IPS-NIHi11 (cell line): ENCODE data around the gene RPH3AL.
"Not testable (repeated sequence)": the region's sequence is repeated elsewhere in the genome, so short reads cannot be mapped to it uniquely, and the experiment has no call there.

ENCODE experiments used
- DNase-seq: peaks from one replicate; pipeline ENCODE4 v3.0.0; 2012; ENCODE audit warnings: mixed read lengths, low spot score

Gene RPH3AL

DNA sequence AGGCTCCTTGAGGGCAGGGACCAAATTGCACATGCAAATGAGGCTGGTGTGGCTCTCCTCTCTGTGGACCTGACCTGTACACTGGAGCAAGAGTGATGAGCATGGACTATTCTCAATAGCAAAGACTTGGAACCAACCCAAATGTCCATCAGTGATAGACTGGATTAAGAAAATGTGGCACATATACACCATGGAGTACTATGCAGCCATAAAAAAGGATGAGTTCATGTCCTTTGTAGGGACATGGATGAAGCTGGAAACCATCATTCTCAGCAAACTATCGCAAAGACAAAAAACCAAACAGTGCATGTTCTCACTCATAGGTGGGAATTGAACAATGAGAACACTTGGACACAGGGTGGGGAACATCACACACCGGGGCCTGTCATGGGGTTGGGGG, 128.0 kb downstream of the RPH3AL start:
- not testable (repeated sequence) for DNase-seq

DNA sequence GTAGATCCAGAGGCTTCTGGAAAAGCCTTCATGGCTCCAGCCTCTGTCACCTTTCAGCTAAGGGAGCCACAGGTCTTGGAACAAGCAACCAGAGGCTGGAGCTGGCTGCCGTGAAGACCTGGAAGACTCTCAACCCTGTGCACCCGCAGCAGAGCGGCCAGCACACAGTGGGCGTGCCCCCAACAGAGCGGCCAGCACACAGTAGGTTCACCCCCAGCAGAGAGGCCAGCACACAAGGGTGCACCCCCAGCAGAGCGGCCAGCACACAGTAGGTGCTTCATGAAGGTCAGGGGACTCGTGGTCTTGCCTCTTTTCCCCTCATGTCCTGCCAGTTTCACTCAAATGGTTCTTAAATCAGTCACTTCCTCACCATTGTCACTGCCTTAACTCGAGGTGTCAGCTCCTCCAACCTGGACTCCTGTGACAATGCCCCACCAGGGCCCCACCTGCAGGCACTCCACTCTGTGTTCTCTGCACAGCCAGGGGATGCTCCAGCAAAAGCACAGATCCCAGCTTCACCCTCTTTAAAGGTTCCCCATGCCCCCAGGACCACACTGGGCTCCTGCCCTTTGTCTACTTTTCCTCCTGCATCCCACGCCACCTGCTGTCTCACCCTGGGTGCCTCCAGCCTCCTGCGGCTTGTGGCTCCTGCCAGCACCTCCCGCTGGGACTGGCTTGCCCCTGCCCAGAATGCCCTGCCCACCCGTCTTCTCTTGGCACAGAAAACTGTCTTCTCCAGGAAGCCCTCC, 128.7 kb downstream of the RPH3AL start:
- no peak for DNase-seq

DNA sequence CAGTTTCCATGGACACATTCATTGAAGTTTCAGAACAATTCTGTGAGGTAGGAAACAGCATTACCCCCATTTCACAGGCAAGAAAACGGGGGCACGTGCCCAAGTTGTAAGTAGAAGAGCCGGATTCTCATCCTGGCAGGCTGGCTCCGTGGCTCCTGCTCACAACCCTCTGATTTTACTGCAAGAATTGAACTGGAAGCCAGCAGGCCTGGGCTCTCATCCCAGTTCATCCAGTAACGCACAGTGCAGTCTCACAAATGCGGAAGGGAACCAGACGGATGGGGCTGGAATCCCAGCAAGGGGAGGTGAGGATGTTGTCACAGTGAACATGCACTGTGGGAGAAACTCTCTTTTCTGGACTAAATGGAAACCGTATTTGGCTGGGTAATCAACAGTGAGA, 130.4 kb downstream of the RPH3AL start:
- no peak for DNase-seq

DNA sequence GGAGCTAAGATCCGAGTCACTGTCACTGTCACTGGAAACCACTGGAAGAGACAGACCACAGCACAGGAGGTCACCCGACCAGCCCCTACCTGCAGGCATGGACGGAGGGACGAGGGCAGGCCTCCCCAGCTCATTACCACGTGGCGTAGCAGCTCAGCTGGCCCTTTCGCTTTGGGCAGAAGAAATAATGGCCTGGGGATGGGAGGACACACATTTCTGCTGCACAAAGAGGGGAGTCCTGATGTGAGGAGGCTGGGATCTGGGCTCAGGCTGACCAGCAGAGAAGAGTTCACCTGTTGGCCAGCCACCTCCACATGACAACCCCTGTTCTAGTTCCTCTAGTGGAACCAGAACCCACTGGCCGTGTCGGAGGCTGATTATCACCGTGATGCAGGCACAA, 132.9 kb downstream of the RPH3AL start:
- no peak for DNase-seq

DNA sequence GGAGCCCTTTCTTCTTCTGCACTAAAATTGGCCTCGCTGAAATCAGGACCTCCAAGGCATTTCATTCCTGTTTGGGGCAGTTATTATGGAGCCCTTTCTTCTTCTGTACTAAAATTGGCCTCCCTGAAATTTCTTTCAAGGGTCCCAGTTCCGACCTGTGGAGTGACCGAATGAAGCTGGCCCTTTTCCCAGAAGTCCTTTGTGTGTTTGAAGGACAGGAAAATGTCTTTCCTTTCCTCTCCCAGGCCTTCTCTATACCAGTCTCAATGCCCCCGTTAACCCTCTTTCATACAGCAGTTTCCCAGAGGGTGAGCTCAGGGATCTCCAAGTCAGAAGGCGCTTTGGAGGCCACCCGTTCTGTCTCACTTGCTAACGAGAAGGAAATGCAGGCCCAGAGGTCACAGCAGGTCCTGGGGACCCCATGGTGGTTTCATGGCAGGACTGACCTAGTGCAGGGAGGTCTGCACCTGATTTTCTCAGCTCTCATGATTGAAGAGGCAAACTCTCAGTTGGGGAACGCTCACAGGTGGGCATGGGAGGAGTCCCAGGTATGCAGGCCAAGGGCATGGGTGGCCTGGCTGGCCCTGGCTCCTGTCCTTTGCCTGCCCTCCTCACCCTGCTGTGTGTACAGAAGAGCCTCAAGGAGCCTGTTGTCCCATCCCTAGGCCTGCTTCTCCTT, 134.0 kb downstream of the RPH3AL start:
- no peak for DNase-seq

DNA sequence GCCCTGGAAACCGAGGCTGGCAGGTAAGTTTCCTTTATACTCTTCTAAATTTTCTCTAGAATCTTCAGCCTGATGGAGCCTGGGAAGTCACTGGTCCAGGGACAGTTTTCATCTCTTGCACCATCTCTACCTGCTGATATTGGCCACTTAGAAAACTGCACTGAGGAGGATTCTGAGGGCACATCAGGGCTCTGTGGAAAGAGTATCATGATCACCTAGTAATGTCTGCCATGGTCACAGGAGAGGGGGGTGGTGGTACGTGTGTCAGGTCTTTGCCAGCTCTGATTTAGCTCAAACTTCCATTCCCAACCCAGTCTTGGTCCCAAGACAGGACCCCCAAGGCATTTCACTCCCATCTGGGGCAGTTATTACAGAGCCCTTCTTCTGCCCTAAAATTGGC, 136.0 kb downstream of the RPH3AL start:
- no peak for DNase-seq

DNA sequence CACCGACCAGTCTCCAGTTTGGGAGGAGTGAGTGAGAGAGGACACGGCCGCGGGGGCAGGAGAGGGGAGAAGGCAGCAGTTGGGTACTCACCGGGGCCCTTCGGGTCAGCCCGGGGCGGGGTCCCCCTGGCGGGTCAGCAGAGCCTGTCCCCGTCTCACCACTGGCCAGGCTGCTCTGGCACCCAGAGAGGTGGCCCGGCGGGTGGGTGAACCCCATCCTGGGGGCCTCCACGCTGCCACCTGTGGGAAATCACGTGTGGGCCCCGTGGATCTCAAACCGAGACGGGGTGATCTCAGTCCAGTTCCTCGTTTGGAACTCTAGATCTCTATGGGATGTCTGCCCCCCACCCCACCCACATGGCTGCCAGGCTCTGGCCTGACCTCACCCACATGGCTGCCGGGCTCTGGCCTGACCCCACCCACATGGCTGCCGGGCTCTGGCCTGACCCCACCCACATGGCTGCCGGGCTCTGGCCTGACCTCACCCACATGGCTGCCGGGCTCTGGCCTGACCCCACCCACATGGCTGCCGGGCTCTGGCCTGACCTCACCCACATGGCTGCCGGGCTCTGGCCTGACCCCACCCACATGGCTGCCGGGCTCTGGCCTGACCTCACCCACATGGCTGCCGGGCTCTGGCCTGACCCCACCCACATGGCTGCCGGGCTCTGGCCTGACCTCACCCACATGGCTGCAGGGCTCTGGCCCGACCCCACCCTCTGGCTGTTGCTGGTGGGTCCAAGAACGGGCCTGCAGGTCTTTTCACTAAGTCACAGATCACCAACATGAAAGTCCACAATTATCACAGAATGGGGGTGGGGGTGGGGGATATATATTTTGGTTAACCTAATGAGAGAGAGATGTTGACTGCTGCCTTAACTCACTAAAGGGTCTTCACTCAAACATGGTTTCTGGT, 136.8 kb downstream of the RPH3AL start:
- peak; percentile 52 for DNase-seq

DNA sequence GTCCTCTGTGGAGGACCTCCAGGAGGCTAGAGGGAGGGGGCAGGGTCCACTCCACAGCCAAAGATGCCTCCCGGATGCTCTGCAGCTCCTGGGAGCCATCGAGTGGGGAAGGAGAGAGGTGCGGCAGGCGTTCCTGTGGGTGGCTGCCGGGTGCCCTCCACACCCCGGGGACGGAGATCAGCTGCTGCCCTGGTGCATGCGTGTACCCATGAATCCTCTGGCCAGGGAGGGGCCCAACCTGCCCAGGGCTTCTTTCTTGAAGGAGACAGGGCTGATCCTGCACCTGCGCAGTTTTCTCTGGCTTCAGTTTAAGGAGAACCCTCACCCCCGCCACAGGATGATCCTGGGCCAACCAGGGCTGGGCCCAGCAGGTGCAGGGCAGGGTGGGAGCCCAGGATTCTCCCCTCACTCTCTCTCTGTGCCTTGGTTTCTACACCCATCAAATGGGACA, 137.7 kb downstream of the RPH3AL start:
- no peak for DNase-seq

DNA sequence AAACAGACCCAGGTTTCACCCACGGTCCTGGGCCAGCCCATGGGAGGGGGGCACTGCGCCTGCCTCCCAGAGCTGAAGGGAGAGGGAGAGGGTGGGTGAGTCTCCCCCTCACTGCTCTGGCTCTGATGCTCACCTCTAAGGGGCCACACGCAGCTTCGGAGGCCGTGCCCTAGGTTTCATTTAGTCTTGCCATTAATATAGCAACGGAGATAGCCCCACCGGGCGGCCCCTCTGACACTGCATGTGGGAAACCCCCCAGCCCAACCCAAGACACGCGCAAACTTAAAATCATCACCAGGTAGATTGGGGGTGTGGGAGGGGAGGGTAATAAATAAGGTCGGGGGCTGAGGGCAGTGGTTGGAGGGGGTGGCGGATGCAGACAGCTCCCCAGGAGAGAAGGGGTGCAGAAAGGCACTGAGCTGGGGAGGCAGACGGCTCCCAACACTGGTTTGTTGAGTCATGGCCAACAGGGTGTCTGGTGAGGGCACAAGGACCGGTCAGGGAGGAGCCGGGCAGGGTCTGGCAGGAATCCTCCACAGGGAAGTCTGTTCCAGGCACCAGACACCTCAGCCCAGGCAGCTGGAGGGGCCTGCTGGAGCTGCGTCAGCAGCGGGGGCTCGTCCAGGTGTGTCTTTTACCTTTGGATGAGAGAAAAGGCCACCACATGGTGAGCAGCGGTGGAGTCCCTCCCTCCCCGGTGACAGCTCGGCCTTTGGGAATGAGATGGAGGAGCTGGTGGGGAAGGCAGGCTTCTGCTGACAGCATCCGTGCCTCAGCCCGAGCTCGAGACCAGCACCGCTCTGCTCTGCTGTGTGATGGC, 139.1 kb downstream of the RPH3AL start:
- no peak for DNase-seq

DNA sequence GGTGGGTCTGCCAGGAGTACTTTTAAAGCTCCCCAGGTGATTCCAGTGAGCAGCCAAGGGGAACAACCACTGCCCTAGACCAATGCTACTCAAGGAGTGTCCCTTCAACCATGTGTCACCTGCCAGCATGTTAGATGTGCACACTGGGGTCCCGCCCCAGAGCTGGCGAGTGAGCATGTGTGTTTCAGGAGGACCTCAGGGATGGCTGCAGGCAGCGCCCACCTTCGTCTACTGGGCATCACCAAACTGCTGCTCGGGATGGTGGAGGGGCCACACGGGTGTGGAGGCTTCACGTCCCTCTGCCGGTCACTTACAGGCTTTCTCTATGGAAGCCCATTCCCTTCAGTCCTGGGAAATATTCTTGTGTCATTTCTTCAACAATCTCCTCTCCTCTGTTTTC, 142.2 kb downstream of the RPH3AL start:
- DNase-seq: no peak

DNA sequence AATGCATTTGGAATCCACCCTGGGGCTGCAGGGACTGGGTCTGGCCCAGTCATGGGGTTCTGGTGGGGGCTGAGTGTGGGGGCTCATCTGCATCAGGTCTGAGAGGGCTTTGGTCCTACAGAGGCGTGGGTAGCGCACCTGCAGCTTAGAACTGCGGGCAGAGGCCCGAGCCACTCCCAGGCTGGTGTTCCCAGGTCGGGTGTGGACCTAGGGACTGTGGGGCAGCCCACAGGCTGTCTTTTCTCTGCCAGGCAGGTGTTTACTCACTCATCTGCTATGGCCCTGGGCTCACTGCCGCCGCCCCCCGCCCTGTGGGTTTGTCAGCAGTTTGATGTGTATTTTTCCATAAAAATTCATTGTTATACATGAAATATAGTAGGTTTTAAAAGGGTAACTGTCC, 144.2 kb downstream of the RPH3AL start:
- DNase-seq: no peak

DNA sequence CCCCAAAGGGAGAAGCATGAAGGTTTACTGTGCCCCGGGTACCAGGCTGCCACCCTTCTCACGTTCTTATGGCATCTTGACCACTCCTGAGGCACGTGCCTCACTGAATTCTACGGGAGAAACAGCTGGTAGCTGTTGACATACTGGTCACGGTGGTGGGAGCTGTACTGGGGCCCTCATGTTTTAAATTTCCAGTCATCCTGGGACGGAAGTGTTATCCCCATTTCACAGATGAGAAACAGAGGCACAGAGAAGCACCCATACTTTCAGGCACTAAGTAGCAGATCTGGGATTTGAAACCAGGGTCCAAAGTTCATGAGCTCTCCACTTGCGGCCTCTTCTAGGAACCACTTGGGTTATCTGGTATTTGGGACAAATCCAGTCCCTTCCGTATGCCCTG, 144.8 kb downstream of the RPH3AL start:
- no peak for DNase-seq

DNA sequence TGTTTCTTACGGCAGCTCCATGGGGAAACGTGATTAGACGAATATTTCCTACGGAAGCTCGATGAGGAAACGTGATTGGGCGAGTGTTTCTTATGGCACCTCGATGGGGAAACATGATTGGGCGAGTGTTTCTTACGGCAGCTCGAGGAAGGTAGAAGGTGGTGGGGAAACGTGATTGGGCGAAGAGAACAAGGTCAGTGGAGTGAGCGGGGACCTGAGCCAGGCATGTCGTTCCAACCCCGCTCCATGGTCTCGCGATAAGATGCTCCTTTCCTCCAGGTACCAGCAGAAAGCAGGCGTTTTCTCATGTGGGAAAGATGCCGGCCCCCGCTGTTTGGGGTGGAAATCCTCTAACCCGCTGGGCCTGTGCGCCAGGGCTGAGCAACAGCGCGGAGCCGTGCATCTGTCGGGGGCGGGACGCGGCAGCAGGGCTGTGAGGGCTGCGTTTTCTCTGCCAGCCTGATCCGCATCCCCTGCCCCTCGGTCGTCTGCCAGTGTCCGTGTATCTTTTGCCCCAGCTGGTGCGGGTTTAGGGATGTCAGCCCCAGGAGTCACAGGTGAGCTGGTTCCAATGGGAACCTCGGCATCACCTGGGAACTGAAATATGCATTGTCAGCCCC, 145.6 kb downstream of the RPH3AL start:
- no peak for DNase-seq

DNA sequence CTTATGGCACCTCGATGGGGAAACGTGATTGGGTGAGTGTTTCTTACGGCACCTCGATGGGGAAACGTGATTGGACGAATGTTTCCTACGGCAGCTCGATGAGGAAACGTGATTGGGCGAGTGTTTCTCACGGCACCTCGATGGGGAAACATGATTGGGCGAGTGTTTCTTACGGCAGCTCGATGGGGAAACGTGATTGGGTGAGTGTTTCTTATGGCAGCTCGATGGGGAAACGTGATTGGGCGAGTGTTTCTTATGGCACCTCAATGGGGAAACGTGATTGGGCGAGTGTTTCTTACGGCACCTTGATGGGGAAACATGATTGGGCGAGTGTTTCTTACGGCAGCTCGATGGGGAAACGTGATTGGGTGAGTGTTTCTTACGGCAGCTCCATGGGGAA, 146.1 kb downstream of the RPH3AL start:
- not testable (repeated sequence) for DNase-seq

DNA sequence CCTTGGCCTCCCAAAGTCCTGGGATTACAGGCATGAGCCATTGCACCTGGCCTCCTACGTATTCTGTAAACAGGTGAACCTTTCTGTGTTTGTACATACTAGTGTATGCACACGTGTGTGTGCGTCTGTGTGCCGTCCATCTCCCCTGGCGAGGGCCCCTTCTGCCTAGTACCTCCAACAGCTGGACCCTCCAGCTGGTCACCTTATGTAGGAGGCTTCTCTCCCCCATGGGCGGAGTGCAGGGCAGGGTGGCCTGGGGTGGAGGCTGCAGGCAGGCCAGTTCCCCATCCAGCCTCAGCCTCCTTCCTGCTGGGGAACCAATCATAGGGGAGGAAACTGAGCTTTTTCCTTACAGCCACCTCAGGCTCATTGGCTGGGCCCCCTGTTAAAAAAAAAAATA, 146.8 kb downstream of the RPH3AL start:
- DNase-seq: no peak

DNA sequence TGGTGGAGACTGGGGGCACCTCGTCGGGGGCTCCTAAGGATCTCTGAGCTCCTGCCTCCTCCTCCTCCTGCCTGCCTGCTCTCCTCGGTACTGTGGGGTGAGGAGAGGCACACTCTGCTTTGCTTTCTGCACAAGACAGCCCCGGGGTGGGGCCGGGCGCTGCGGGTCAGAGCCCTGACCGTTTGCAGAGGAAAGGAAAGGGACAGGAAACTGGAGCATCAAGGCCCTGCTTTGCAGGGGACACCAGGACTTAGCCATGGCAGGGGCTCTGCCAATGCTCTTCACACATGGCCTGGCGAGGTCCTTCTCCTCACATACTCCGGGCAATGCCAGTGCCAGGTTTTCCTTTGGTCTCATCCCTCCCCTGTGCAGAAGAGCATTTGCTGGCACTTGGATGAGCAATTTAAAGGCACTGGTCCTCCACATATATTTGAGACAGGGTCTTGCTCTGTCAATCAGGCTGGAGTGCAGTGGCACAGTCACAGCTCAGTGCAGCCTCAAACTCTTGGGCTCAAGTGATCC, 147.4 kb downstream of the RPH3AL start:
- DNase-seq: no peak

DNA sequence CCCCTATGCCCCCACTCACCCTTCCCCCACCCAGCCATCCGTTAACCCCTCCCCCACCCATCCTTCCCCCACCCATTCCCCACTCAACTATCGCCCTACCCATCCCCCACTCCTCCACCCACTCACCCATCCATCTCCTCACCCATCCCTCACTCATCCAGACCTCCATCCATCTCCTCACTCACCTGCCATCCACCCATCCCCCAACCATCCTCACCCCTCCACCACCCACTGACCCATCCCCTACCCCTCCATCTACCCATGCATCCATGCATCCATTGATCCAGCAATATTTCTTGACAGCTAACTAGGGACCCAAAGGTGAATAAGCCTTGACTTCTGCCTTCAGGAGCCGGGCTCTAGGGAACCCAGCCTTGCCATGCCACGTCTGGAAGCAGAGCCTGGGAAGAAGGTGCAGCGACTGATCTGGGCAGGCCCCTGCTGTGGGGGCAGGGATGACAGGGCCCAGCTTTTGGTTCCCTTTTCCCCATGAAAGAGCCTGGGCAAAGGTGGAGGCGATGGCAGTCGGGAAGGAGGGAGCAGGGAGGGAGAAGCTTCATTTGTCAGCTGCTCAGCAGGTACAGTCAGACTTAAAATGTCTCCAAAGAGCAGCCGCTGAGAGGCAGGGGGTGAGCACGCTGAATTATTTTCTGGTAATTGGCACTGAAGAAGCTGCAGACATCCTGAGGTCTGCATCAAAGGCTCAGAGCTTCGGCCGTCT, 148.0 kb downstream of the RPH3AL start:
- DNase-seq: no peak

DNA sequence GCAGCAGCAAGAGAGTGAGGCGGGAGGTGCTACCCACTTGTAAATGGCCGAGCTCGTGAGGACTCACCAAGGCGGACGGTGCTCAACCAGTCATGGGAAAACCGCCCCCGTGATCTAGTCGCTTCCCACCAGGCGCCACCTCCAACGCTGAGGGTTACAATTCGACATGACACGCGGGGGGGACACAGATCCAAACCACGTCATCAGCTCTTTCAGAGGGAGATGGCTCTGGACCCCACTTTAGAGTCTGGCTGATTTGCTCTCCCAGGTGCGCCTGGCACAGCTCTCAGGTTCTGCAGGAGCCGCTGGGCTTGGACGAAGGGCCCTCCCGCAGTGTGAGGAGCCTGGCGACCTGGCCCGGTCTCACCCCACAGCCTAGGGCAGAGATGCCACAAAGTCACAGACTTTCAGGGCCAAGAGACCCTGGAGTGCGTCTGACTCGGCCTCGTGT, 150.1 kb downstream of the RPH3AL start:
- DNase-seq: no peak

DNA sequence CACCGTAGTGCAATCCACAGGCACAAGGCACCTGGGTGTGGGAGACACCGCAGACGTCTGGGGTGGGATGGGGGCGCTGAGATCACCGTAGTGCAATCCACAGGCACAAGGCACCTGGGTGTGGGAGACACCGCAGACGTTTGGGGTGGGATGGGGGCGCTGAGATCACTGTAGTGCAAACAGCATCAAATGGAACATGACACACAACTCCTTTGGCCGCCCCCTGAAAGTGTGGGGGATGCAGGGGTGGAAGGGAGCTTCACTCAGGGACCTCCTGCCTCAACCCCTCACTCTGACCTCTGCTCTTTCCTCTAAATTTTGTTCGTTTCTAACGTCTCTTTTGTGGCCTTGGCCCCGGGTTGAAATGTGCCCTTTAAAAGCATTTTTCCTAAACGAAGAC, 150.9 kb downstream of the RPH3AL start:
- not testable (repeated sequence) for DNase-seq

DNA sequence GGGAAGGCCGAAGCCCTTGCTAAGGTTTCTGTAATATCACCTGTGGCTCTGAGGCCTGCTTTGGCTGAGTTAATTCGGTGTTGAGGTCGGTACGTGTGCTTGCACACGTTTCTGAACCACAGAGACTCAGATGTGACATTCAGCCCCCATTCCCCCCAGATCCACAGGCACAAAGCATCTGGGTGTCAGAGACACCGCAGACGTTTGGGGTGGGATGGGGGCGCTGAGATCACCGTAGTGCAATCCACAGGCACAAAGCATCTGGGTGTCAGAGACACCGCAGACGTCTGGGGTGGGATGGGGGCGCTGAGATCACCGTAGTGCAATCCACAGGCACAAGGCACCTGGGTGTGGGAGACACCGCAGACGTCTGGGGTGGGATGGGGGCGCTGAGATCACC, 151.3 kb downstream of the RPH3AL start:
- DNase-seq: not testable (repeated sequence)
